DND-41 (cell line): ENCODE measurements around the gene SIGLEC1.

ENCODE experiments used
- ATAC-seq: fragments of 200-7000 bp; cut with Tn5 transposase; 3 replicates; pipeline ENCODE4 v1.9.1; 2021; ENCODE audit warnings: low read depth; ENCODE audit not compliant: insufficient read depth
- DNase-seq: peaks from one replicate; pipeline ENCODE4 v3.0.0-alpha.2; 2020
- H2AFZ ChIP-seq: 2 replicates; pipeline ENCODE4 v1.6.0; 2012; ENCODE audit warnings: low read depth, low read length
- H3K27ac ChIP-seq: 2 replicates; pipeline ENCODE4 v1.5.1; 2012; ENCODE audit warnings: low read length, inconsistent platforms
- H3K27me3 ChIP-seq: fragments of 200-600 bp; sonication (generic); 2 replicates; pipeline ENCODE4 v1.6.0; 2012; ENCODE audit warnings: low read length, mild to moderate bottlenecking, inconsistent platforms; ENCODE audit not compliant: insufficient read depth, poor library complexity
- H3K36me3 ChIP-seq: 2 replicates; pipeline ENCODE4 v1.5.1; 2012; ENCODE audit warnings: low read length, inconsistent platforms; ENCODE audit not compliant: insufficient read depth
- H3K4me1 ChIP-seq: 2 replicates; pipeline ENCODE4 v1.5.1; 2012; ENCODE audit warnings: mild to moderate bottlenecking, low read length; ENCODE audit not compliant: insufficient read depth
- H3K4me2 ChIP-seq: 2 replicates; pipeline ENCODE4 v1.6.0; 2012; ENCODE audit warnings: mild to moderate bottlenecking, moderate library complexity, low read length, inconsistent platforms; ENCODE audit not compliant: insufficient read depth
- H3K4me3 ChIP-seq, 2 experiments: fragments of 200-600 bp in 1 of 2; shearing (Covaris generic) in 1 of 2; 2 replicates each; pipeline ENCODE4 v1.5.1; 2012 to 2016; ENCODE audit warnings: inconsistent platforms in 2 of 2, low read length in 2 of 2, mild to moderate bottlenecking in 2 of 2, low read depth in 1 of 2, moderate library complexity in 1 of 2
- H3K79me2 ChIP-seq: 2 replicates; pipeline ENCODE4 v1.6.0; 2012; ENCODE audit warnings: low read length, inconsistent platforms; ENCODE audit not compliant: insufficient read depth
- H3K9ac ChIP-seq: 2 replicates; pipeline ENCODE4 v1.6.0; 2012; ENCODE audit warnings: low read depth, mild to moderate bottlenecking, inconsistent platforms, low read length, moderate library complexity
- H3K9me3 ChIP-seq: 2 replicates; pipeline ENCODE4 v1.5.1; 2012; ENCODE audit warnings: low read length, moderate library complexity, mild to moderate bottlenecking, inconsistent platforms; ENCODE audit not compliant: insufficient read depth, severe bottlenecking
- H4K20me1 ChIP-seq: 2 replicates; pipeline ENCODE4 v1.6.0; 2012; ENCODE audit warnings: low read length; ENCODE audit not compliant: insufficient read depth
- CTCF ChIP-seq: IDR thresholded peaks from 2 replicates; pipeline ENCODE4 v1.5.1; 2012; ENCODE audit warnings: borderline replicate concordance, low read length, moderate library complexity, mild to moderate bottlenecking; ENCODE audit not compliant: poor library complexity, severe bottlenecking; ENCODE audit errors: extremely low read depth
- EZH2 ChIP-seq: IDR thresholded peaks from 3 replicates; pipeline ENCODE4 v1.6.1; 2012; ENCODE audit warnings: borderline replicate concordance, low read depth, mild to moderate bottlenecking, moderate library complexity, low read length, inconsistent platforms; ENCODE audit not compliant: severe bottlenecking

The SIGLEC1 gene

GRCh38 chr20:3735768-3736167, 23.4 kb upstream of the SIGLEC1 start:
- no peak overlapping the region for H3K27ac ChIP-seq
- no peak for ATAC-seq

GRCh38 chr20:3734111-3734843, 21.9 kb upstream of the SIGLEC1 start:
- H3K9me3 ChIP-seq = no peaks in the 10 kb centered on the region
- ATAC-seq (no peak), DNase-seq (no peak)
- no peak for TF ChIP-seq CTCF
- TF ChIP-seq EZH2 = no peak
- peaks cover 12% of the 10 kb centered on the region for H3K27me3 ChIP-seq
- H3K27ac ChIP-seq = no peak overlapping the region
- no peak overlapping the region for H3K4me3 ChIP-seq
- no peaks in the 10 kb centered on the region for H4K20me1 ChIP-seq
- H3K4me1 ChIP-seq = no peaks in the 10 kb centered on the region
- H3K9ac ChIP-seq = no peak overlapping the region
- no peaks in the 10 kb centered on the region for H3K36me3 ChIP-seq
- H2AFZ ChIP-seq = no peak overlapping the region
- H3K79me2 ChIP-seq = no peaks in the 10 kb centered on the region
- H3K4me2 ChIP-seq = no peak overlapping the region

More at GRCh38 chr20:3735768-3736167, 23.4 kb upstream of the SIGLEC1 start:
- H3K9me3 ChIP-seq = no peaks in the 10 kb centered on the region
- H3K36me3 ChIP-seq = no peaks in the 10 kb centered on the region
- no peak overlapping the region for H2AFZ ChIP-seq
- no peaks in the 10 kb centered on the region for H3K4me1 ChIP-seq
- no peak overlapping the region for H3K9ac ChIP-seq
- no peak overlapping the region for H3K4me2 ChIP-seq
- no peak for DNase-seq
- H4K20me1 ChIP-seq = no peaks in the 10 kb centered on the region
- TF ChIP-seq CTCF (no peak), EZH2 (no peak)
- H3K79me2 ChIP-seq = no peaks in the 10 kb centered on the region
- H3K27me3 ChIP-seq = peaks cover 5% of the 10 kb centered on the region
- H3K4me3 ChIP-seq = no peak overlapping the region

- no peaks in the 10 kb centered on the region for H3K36me3 ChIP-seq
- no peak overlapping the region for H3K4me3 ChIP-seq
- no peak for ATAC-seq
- H3K27ac ChIP-seq = no peak overlapping the region
- no peak overlapping the region for H3K9ac ChIP-seq
- H3K27me3 ChIP-seq = peaks cover 15% of the 10 kb centered on the region
- no peaks in the 10 kb centered on the region for H4K20me1 ChIP-seq
- H3K4me2 ChIP-seq = no peak overlapping the region
- no peaks in the 10 kb centered on the region for H3K4me1 ChIP-seq
- H3K9me3 ChIP-seq = no peaks in the 10 kb centered on the region
- DNase-seq = no peak
- no peak overlapping the region for H2AFZ ChIP-seq
- no peak for TF ChIP-seq EZH2
- TF ChIP-seq CTCF = no peak
- no peaks in the 10 kb centered on the region for H3K79me2 ChIP-seq
These were observed 21.0 kb upstream of the SIGLEC1 start for GRCh38 chr20:3733119-3733995.
